Stimulated activated naive B cell treated with anti-CD40 and anti-IgM and Interleukin-4, amounts not matched to agents 10 μg/mL and 1 μg/mL and 100 μg/mL, for 72 hours (primary cell): ENCODE results near the gene RAB17.

Source experiments
- ATAC-seq, 2 donors: fragments of 150-1000 bp; cut with Tn5 transposase; replicated peaks; 2 replicates each; pipeline ENCODE4 v1.10.0; 2021; ENCODE audit warnings: moderate library complexity in 1 of 2
- DNase-seq: peaks from one replicate; pipeline ENCODE4 v3.0.0; 2021
- H3K27ac Mint-ChIP-seq: one replicate; pipeline ENCODE4 v1.8.0; 2022; ENCODE audit warnings: mild to moderate bottlenecking, mixed read lengths
- H3K27me3 Mint-ChIP-seq, 2 donors: one replicate each; pipeline ENCODE4 v1.8.0; 2022; ENCODE audit warnings: mixed read lengths in 2 of 2
- H3K36me3 Mint-ChIP-seq, 2 donors: one replicate each; pipeline ENCODE4 v1.8.0; 2022; ENCODE audit warnings: mixed read lengths in 2 of 2, mild to moderate bottlenecking in 1 of 2
- H3K4me1 Mint-ChIP-seq, 2 donors: one replicate each; pipeline ENCODE4 v1.8.0; 2022; ENCODE audit warnings: mixed read lengths in 2 of 2, mild to moderate bottlenecking in 1 of 2
- H3K4me3 Mint-ChIP-seq, 2 donors: one replicate each; pipeline ENCODE4 v1.8.0; 2022; ENCODE audit warnings: mild to moderate bottlenecking in 2 of 2, mixed read lengths in 2 of 2, moderate library complexity in 1 of 2
- H3K9me3 Mint-ChIP-seq, 2 donors: one replicate each; pipeline ENCODE4 v1.8.0; 2022; ENCODE audit warnings: mixed read lengths in 2 of 2, mild to moderate bottlenecking in 1 of 2

The RAB17 gene

DNA sequence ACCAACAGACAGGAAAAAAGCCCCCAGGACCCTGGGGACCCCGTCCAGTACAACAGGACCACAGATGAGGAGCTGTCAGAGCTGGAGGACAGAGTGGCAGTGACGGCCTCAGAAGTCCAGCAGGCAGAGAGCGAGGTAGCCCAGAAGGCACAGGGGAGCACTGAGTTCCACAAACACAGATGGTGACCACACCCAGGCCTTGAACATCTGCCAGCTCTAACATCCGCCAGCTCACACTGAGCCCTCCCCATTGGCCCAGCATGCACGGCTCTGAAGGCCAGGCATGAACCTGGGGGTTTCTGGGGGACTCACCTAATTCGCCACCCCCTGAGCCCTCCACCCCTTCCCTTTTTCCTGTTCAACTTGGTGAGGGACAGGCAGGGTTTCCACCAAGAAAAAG, 49.7 kb downstream of the RAB17 start:
- peaks cover 22 to 47% of the 10 kb centered on the region in 2 donors for H3K27me3 Mint-ChIP-seq
- ATAC-seq (peak; percentile 45 to 74), DNase-seq (no peak)
- no peaks in the 10 kb centered on the region for H3K36me3 Mint-ChIP-seq
- H3K4me1 Mint-ChIP-seq: peaks cover 0 to 5% of the 10 kb centered on the region in 2 donors
- H3K9me3 Mint-ChIP-seq: no peaks in the 10 kb centered on the region
- H3K4me3 Mint-ChIP-seq: no peak overlapping the region
- no peak overlapping the region for H3K27ac Mint-ChIP-seq

DNA sequence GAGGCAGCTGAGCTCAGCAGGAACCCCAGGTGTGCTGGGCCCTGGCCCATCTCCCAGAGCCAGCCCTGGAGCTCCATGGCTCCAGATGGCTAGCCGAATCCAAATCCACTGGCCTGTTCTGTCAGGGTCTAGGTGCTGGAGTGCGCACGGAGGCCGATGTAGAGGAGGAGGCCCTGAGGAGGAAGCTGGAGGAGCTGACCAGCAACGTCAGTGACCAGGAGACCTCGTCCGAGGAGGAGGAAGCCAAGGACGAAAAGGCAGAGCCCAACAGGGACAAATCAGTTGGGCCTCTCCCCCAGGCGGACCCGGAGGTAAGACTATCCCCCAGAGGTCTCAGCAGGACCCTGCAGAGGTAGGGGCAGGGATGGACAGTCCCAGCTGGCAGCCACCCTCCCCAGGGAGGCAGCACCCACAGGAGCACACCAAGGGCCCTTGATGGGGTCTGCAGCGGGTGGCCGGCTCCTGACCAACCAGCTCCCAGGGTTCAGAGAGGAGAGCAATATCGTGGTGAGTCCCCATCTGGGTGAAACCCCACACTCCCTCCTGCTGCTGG, 50.2 kb downstream of the RAB17 start:
- peaks cover 0 to 5% of the 10 kb centered on the region in 2 donors for H3K4me1 Mint-ChIP-seq
- no peaks in the 10 kb centered on the region for H3K9me3 Mint-ChIP-seq
- no peak overlapping the region for H3K27ac Mint-ChIP-seq
- ATAC-seq (no peak), DNase-seq (no peak)
- peaks cover 22 to 44% of the 10 kb centered on the region in 2 donors for H3K27me3 Mint-ChIP-seq
- H3K36me3 Mint-ChIP-seq: no peaks in the 10 kb centered on the region
- no peak overlapping the region for H3K4me3 Mint-ChIP-seq

DNA sequence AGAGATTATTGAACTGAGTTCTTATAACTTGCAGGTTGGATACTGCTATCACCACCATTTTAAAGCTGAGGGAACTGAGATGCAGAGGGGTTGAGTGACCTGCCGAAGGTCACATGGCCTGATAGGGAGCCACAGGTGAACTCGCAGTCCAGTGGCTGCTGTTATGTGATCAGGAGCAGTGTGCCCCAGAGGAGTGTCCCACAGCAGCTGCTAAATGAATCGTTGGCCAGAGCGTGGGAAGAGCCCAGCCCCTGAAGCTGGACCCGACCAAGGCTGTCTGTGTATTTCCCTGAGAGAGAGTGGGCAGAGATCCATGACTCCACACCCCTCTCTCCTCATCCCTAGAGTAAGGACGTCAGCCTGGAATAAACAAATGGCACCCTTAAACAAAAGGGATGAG, 50.9 kb downstream of the RAB17 start:
- DNase-seq (no peak), ATAC-seq (no peak)
- Mint-ChIP-seq H3K4me3 (no peak overlapping the region), H3K9me3 (no peaks in the 10 kb centered on the region), H3K27ac (peak overlapping the region; percentile 14), H3K27me3 (peaks cover 22 to 42% of the 10 kb centered on the region in 2 donors), H3K36me3 (no peaks in the 10 kb centered on the region), H3K4me1 (peaks cover 0 to 5% of the 10 kb centered on the region in 2 donors)

DNA sequence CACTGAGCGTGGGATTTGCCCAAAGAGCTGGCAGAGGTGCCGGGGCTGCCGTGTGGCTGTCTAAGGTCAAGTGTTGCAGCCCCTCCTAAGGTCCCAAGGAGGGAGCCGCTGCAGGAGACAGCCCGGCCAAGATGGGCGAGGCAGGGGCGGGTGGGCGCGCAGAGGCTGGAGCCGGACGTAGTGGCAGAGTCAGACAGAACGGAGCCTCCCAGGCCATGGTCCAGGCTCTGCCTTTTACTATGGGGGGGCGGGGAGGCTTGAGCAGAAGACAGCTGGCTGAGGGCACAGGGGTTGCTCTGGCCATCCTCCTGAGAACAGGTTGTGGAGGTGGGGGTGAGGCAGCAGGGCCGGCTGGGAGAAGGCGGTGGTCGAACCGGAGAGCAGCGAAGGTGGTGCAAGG, 51.6 kb downstream of the RAB17 start:
- DNase-seq (no peak), ATAC-seq (no peak)
- peaks cover 0 to 5% of the 10 kb centered on the region in 2 donors for H3K4me1 Mint-ChIP-seq
- H3K27ac Mint-ChIP-seq: no peak overlapping the region
- H3K9me3 Mint-ChIP-seq: no peaks in the 10 kb centered on the region
- H3K36me3 Mint-ChIP-seq: no peaks in the 10 kb centered on the region
- no peak overlapping the region for H3K4me3 Mint-ChIP-seq
- H3K27me3 Mint-ChIP-seq: peaks cover 27 to 42% of the 10 kb centered on the region in 2 donors

DNA sequence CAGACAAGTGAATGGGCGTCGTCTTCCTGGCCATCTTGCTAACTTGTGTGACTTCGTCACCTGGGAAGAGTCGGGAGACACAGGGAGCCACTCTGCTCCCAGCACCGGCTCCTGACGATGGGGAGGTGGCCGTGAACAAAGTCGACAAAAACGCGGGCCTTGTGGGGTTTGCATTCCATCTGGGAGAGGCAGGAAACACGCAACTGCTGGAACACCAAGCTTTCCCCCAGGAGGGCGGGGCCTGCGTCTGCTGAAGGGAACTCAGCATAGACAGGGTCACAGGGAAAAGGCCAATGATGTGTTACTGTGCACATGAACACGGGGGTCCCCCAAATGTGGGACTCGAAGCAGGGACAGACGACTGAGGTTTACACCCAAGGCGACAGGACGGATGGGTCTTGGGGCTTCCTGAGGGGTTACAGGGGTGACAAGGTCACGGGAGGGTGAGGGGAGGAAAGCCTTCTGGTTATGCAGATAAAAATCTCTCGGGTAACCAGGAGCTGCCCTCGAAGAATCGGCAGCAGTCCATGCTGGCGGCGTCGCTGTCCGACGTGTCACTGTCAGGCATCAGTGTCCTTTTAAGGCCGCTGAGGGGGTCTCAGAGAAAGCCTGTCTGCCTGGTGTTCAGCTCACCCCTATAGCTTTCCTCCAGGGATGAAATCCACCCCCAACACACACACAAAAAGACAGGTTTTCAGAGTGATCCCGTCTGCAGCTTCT, 52.4 kb downstream of the RAB17 start:
- peaks cover 0 to 5% of the 10 kb centered on the region in 2 donors for H3K4me1 Mint-ChIP-seq
- no peak overlapping the region for H3K4me3 Mint-ChIP-seq
- DNase-seq (no peak), ATAC-seq (no peak)
- no peak overlapping the region for H3K27ac Mint-ChIP-seq
- H3K36me3 Mint-ChIP-seq: no peaks in the 10 kb centered on the region
- no peaks in the 10 kb centered on the region for H3K9me3 Mint-ChIP-seq
- peaks cover 27 to 42% of the 10 kb centered on the region in 2 donors for H3K27me3 Mint-ChIP-seq

DNA sequence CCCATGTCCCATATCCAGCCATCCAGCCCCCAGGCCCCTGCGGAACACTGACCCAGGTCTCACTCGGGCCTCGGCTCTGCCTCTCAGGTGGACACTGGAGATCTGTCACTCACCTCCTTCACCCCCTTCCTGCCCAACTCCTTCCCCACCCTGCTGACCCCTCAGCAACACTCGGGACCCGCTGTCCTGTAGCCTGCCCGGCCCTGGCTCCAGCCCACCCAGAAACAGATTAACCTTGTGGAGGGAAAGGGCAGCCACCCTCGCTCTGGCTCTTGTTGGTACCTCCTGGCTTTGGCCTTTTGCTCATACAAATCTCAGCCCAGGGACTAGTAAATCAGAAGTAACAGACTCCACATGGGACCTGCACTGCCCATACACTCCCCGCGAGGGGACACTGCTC, 53.9 kb downstream of the RAB17 start:
- H3K27ac Mint-ChIP-seq: no peak overlapping the region
- ATAC-seq (no peak), DNase-seq (no peak)
- H3K4me1 Mint-ChIP-seq: peaks cover 0 to 4% of the 10 kb centered on the region in 2 donors
- H3K4me3 Mint-ChIP-seq: no peak overlapping the region
- no peaks in the 10 kb centered on the region for H3K36me3 Mint-ChIP-seq
- peaks cover 25 to 34% of the 10 kb centered on the region in 2 donors for H3K27me3 Mint-ChIP-seq
- no peaks in the 10 kb centered on the region for H3K9me3 Mint-ChIP-seq

DNA sequence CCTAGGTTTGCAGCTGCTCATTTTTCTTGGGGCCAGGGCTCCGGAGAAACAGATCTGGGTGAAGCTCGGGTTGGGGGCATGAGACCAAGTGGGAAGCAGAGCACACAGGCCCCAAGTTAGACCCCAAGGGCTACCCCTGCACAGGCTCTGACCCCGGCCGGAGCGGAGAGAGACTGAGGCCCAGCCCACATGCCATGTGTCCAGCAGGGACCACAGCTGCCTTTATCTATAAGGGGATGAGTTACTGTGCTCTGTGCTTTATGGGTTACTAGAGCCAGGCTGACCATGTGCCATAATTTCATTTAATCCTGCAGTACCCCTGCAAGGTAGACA, 54.5 kb downstream of the RAB17 start:
- H3K4me3 Mint-ChIP-seq: no peak overlapping the region
- H3K4me1 Mint-ChIP-seq: peaks cover 0 to under 1% of the 10 kb centered on the region in 2 donors
- ATAC-seq (no peak), DNase-seq (no peak)
- no peaks in the 10 kb centered on the region for H3K9me3 Mint-ChIP-seq
- H3K27me3 Mint-ChIP-seq: peaks cover 23 to 33% of the 10 kb centered on the region in 2 donors
- no peak overlapping the region for H3K27ac Mint-ChIP-seq
- no peaks in the 10 kb centered on the region for H3K36me3 Mint-ChIP-seq

DNA sequence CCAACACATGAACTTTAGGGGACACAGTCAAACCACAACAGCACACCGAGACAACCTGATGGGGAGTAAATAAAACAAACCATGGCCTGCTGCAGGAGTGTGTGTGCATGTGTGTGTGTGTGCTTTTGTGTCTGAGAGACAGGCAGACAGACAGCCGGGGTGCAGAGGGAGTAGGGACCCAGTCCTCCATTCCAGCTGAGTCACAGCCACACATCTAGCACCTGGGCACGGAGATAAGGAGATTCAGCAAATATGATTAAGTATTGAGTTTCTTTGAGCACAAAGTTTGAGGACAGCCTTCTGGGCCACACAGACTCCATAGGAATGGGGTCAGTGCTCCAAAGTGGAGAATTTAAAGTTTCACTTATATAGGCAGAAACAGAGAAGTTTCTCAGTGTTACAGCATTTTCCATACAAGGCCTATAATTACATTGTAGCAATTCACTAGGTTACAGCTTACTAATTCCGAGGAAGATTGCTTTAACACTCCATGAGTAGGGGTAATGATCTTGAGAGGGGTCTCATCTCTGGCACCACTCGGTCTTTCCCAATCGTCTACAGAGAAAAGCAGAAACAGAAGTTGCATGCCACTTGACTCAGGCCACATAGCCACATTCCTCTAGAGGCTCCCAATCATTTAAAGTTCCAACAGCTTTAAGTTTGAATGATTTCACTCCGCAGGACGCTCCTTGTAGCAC, 55.0 kb downstream of the RAB17 start:
- H3K27me3 Mint-ChIP-seq: peaks cover 23 to 33% of the 10 kb centered on the region in 2 donors

DNA sequence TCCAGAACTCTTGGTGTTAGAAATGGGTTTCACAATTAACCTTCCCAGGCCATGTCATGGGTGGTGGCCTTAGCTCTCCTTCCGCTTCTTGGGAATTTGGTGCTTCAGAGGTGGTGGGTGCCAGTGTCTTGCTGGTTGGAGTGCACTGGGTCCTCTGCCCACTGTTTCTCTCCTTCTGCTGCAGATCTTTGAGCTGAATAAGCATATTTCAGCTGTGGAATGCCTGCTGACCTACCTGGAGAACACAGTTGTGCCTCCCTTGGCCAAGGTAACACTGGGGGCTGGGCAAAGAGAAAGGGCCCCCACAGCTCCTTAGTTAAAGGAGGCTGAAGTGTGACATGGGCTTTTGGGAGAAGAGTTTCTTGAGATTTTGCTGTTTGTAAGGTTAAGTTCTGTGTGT, 56.2 kb downstream of the RAB17 start:
- Mint-ChIP-seq H3K9me3 (no peaks in the 10 kb centered on the region), H3K27ac (no peak overlapping the region), H3K27me3 (peaks cover 15 to 26% of the 10 kb centered on the region in 2 donors), H3K4me1 (peaks cover 0 to 11% of the 10 kb centered on the region in 2 donors), H3K36me3 (no peaks in the 10 kb centered on the region), H3K4me3 (no peak overlapping the region)
- ATAC-seq (no peak), DNase-seq (no peak)

More for the DNA sequence above, 55.0 kb downstream of the RAB17 start:
- no peaks in the 10 kb centered on the region for H3K9me3 Mint-ChIP-seq
- no peak for ATAC-seq
- no peaks in the 10 kb centered on the region for H3K4me1 Mint-ChIP-seq
- H3K27ac Mint-ChIP-seq: no peak overlapping the region
- H3K4me3 Mint-ChIP-seq: no peak overlapping the region
- no peak for DNase-seq
- no peaks in the 10 kb centered on the region for H3K36me3 Mint-ChIP-seq

DNA sequence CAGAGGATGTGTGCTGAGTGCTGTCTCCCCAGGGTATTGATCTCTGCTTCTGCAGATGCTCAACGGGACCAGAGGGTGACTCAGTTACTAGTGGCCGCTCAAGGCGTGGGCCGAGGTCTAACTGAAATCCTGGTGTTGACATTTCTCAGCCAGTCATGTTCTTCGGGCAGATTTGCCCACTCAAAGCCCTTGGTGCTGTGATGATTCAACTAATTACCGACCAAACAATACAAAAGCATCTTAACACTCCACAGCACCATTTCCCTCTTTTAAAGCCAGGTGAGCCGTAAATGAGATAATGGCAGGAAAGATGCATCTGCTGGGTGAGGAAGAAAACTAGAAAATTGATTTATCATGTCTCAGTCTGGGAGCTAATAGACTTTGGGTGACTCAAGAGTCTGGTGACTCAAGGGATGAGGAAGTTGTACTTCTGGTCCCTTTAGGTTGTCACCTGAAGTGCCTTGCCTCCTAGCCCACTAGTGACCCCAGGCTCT, 56.8 kb downstream of the RAB17 start:
- DNase-seq: no peak
- H3K4me1 Mint-ChIP-seq: peaks cover 0 to 14% of the 10 kb centered on the region in 2 donors
- no peaks in the 10 kb centered on the region for H3K9me3 Mint-ChIP-seq
- no peaks in the 10 kb centered on the region for H3K36me3 Mint-ChIP-seq
- H3K27me3 Mint-ChIP-seq: peaks cover 12 to 20% of the 10 kb centered on the region in 2 donors
- no peak overlapping the region for H3K27ac Mint-ChIP-seq
- peak in 1 of 2 donors; percentile 28 for ATAC-seq
- H3K4me3 Mint-ChIP-seq: no peak overlapping the region

DNA sequence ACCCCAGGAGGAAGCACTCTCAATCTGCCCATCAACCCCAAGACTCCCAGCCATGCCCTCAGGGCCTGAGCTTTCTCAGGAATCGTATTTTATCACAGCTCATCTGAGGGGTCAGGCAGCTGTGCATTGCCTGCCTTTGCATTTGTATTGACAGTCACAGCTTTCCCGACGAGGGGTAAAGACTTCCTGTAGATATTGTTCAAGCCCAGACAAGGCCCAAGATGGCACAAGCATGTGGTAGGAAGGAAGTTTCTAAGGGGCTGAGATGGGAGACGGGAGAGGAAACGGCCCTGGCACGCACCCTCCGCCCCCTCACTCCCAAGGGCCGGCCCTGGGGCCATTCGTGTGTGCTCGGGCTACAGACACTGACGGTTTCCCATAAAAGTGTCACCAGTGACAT, 58.4 kb downstream of the RAB17 start:
- Mint-ChIP-seq H3K36me3 (no peaks in the 10 kb centered on the region), H3K4me1 (peaks cover 0 to 14% of the 10 kb centered on the region in 2 donors), H3K27ac (no peak overlapping the region), H3K27me3 (peaks cover 5 to 6% of the 10 kb centered on the region in 2 donors), H3K4me3 (no peak overlapping the region), H3K9me3 (no peaks in the 10 kb centered on the region)
- ATAC-seq (no peak), DNase-seq (no peak)

DNA sequence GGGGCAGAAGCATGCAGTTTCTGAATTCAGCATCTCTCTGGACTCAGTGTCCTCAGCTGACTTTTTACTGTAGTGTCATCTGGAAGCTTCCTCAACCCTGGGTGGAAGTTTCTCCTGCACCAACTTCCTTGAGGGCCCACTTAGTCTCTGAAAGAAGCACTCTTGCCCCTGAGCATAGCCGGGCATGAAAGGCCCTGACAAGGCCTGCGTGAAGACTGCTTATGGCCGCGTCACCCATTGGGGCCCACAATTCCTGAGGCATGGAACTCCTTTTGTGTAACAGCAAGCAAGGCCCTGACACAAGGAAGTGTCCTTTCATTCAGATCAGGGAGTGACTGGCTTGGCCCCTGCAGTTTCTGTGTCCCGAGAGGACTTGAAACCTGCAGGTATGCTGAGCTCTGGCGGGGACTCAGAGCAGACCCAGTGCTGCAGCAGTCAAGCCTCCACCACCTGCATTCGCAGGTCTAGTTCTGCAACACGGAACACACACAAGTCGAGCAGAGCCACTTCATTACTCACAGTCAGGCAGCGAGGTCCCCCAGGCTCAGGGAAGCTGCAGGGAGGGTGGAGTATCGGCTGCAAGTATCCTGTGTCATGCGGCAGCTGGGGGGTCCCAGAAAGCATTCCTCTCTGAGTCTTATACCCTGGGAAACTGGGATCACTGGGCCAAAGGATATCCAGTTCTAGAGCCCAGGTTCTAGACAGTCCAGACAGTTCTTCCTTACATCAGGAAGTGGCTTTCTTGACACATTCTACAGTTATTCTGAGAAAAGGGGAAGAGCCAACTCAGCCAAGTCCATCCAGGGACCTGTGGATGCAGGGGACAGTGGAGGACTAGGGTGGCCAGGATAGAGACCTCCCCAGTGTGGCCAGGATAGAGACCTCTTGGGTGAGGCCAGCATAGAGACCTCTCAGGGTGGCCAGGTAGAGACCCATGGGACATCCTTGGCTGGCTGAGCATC, 59.8 kb downstream of the RAB17 start:
- H3K27ac Mint-ChIP-seq: no peak overlapping the region
- H3K27me3 Mint-ChIP-seq: peaks cover 0 to 5% of the 10 kb centered on the region in 2 donors
- H3K4me1 Mint-ChIP-seq: peaks cover 0 to 14% of the 10 kb centered on the region in 2 donors
- ATAC-seq: no peak
- no peaks in the 10 kb centered on the region for H3K36me3 Mint-ChIP-seq
- no peak overlapping the region for H3K4me3 Mint-ChIP-seq
- H3K9me3 Mint-ChIP-seq: no peaks in the 10 kb centered on the region
- no peak for DNase-seq

DNA sequence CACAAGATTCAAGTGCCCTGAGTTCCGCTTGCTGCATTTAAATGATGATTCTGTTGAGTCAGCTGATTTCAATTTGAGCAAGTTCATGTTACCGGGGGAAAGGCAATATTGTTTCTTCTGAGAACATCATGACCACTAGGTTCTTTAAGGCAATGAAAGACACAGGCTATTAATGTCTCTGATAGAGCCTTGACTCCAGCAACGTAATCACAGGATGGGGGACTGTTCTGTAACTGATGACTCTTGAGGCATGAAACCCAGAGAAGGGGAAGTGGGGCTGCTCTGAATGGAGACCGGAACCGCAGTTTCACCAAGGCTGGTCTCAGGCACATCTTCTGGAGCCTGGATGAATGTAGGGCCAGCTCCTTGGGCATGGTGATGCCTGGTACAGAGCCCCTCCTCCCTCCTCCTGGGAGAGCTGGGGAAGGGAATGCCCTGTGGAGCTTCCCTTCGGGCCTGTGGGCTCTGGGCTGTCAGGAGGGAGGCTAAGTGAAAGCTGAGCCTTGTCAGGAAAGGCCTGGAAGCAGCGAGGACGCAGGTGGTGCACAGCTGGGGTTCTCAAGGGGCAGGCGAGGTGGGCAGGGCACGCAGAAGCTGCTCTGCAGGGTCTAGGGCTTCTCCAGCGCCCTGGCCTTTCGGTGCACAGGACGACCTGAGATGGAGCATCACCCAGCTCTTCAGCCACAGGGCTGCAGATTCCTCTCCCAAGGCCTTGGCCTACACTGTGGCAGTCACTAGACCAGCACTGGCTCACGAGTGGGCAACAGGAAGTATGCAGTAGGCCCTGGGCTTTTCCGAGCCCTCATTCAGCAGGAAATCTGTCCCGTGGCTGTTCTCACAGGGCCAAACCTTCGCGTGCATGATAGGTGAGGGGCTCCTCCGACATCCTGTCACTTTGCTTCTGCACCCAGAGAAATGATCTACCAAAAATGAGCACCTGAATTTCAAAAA, 60.8 kb downstream of the RAB17 start:
- no peak overlapping the region for H3K4me3 Mint-ChIP-seq
- DNase-seq: no peak
- peak; percentile 82 to 87 for ATAC-seq
- no peaks in the 10 kb centered on the region for H3K9me3 Mint-ChIP-seq
- peaks cover 0 to 14% of the 10 kb centered on the region in 2 donors for H3K4me1 Mint-ChIP-seq
- H3K36me3 Mint-ChIP-seq: no peaks in the 10 kb centered on the region
- no peak overlapping the region for H3K27ac Mint-ChIP-seq
- H3K27me3 Mint-ChIP-seq: peaks cover 0 to 5% of the 10 kb centered on the region in 2 donors
